HepG2 (cell line): Measurements from ENCODE around the gene HHEX. TPM values are rescaled to one million over a fixed set of nuclear protein-coding genes. Genes with fewer than 3 reads are reported as not detected.

Experiments
- CBX1 ChIP-seq: IDR thresholded peaks from one replicate; pipeline ENCODE4 v1.6.1; 2016; ENCODE audit warnings: antibody characterized with exemption, low read depth
- FOXC1 ChIP-seq: sonication (generic); formaldehyde crosslinking; IDR thresholded peaks from 2 replicates; pipeline ENCODE4 v1.8.0; 2022; ENCODE audit warnings: mild to moderate bottlenecking, missing genetic modification reagents, borderline replicate concordance
- HOXA5 ChIP-seq: sonication (generic); formaldehyde crosslinking; IDR thresholded peaks from 2 replicates; pipeline ENCODE4 v1.4.0; 2020; ENCODE audit warnings: missing genetic modification reagents
- KDM5A ChIP-seq: fragments of 200-600 bp; sonication (generic); IDR thresholded peaks from 2 replicates; pipeline ENCODE4 v1.7.0; 2018; ENCODE audit warnings: antibody characterized with exemption, mild to moderate bottlenecking, low read length, borderline replicate concordance
- MTA1 ChIP-seq: sonication (generic); formaldehyde crosslinking; IDR thresholded peaks from 2 replicates; pipeline ENCODE4 v1.4.0; 2020; ENCODE audit warnings: missing genetic modification reagents, mild to moderate bottlenecking, borderline replicate concordance
- REL ChIP-seq: sonication (generic); formaldehyde crosslinking; conservative IDR thresholded peaks from 2 replicates; pipeline ENCODE4 v1.8.0; 2022; ENCODE audit warnings: mild to moderate bottlenecking, missing genetic modification reagents, moderate library complexity
- SALL1 ChIP-seq: sonication (generic); formaldehyde crosslinking; IDR thresholded peaks from 2 replicates; pipeline ENCODE4 v1.8.0; 2022; ENCODE audit warnings: mild to moderate bottlenecking, missing genetic modification reagents
- SKI ChIP-seq: fragments of 450-650 bp; IDR thresholded peaks from one replicate; pipeline ENCODE4 v1.6.1; 2018; ENCODE audit warnings: mild to moderate bottlenecking; ENCODE audit not compliant: partially characterized antibody
- TGIF2 ChIP-seq: IDR thresholded peaks from 2 replicates; pipeline ENCODE4 v1.6.1; 2016; ENCODE audit warnings: control low read depth, missing compliant biosample characterization
- ZNF251 ChIP-seq: sonication (generic); formaldehyde crosslinking; IDR thresholded peaks from 2 replicates; pipeline ENCODE4 v1.9.0; 2021; ENCODE audit warnings: mild to moderate bottlenecking, missing genetic modification reagents
- ZNF30 ChIP-seq: sonication (generic); formaldehyde crosslinking; IDR thresholded peaks from 2 replicates; pipeline ENCODE4 v1.5.0; 2020; ENCODE audit warnings: mild to moderate bottlenecking, missing genetic modification reagents
- ZNF33B ChIP-seq: sonication (generic); formaldehyde crosslinking; IDR thresholded peaks from 2 replicates; pipeline ENCODE4 v1.5.1; 2020; ENCODE audit warnings: mild to moderate bottlenecking, missing genetic modification reagents
- ZNF543 ChIP-seq: sonication (generic); formaldehyde crosslinking; IDR thresholded peaks from 2 replicates; pipeline ENCODE4 v1.4.0; 2020; ENCODE audit warnings: mild to moderate bottlenecking, missing genetic modification reagents
- ZNF563 ChIP-seq: sonication (generic); formaldehyde crosslinking; IDR thresholded peaks from 2 replicates; pipeline ENCODE4 v1.8.0; 2022; ENCODE audit warnings: mild to moderate bottlenecking, moderate library complexity, missing genetic modification reagents
- ZNF564 ChIP-seq: sonication (generic); formaldehyde crosslinking; IDR thresholded peaks from 2 replicates; pipeline ENCODE4 v1.8.1; 2023; ENCODE audit warnings: mild to moderate bottlenecking, missing genetic modification reagents
- ZNF607 ChIP-seq: sonication (generic); formaldehyde crosslinking; IDR thresholded peaks from 2 replicates; pipeline ENCODE4 v1.5.1; 2020; ENCODE audit warnings: missing genetic modification reagents, mild to moderate bottlenecking, borderline replicate concordance
- ZNF747 ChIP-seq: sonication (generic); formaldehyde crosslinking; IDR thresholded peaks from 2 replicates; pipeline ENCODE4 v1.8.1; 2023; ENCODE audit warnings: missing genetic modification reagents, mild to moderate bottlenecking, borderline replicate concordance
- ZNF879 ChIP-seq: sonication (generic); formaldehyde crosslinking; IDR thresholded peaks from 2 replicates; pipeline ENCODE4 v1.8.1; 2023; ENCODE audit warnings: missing genetic modification reagents
- polyA plus RNA-seq, 8 experiments: library from polyadenylated mRNA; depleted of rRNA in 3 of 8; stranded (reverse) in 7 of 8; unstranded in 1 of 8; fragments of >200 nt; fragmentation: Illumina TruSeq in 4 of 8; extraction: Trizol in 4 of 8; gene quantifications; 2 replicates each; pipeline versions ENCODE4 v1.2.1 to v1.2.3, GENCODE V29; 2011 to 2016; ENCODE audit warnings: low read depth in 4 of 8, missing spikeins in 1 of 8, mixed read lengths in 1 of 8; ENCODE audit not compliant: insufficient read depth in 1 of 8
- total RNA-seq, 5 experiments: library from RNA; depleted of rRNA; stranded (reverse); fragments of >200 nt; fragmentation: Illumina TruSeq; extraction: Trizol; gene quantifications; 2 replicates each; pipeline ENCODE4 v1.2.3, GENCODE V29; 2016; ENCODE audit warnings: low read depth in 1 of 5
- TF ChIP-seq, protein P1 (sequence below), 2 experiments: sonication (generic) in 1 of 2; formaldehyde crosslinking in 1 of 2; IDR thresholded peaks; 2 replicates each; pipeline versions ENCODE4 v1.6.1 to v1.9.0; 2014 to 2022; ENCODE audit warnings: antibody characterized with exemption in 1 of 2, borderline replicate concordance in 1 of 2, inconsistent platforms in 1 of 2, low read depth in 1 of 2, missing genetic modification reagents in 1 of 2
- TF ChIP-seq, protein P2 (sequence below): IDR thresholded peaks from 2 replicates; pipeline ENCODE4 v1.6.1; 2016; ENCODE audit warnings: mild to moderate bottlenecking
- TF ChIP-seq, protein P3 (sequence below): sonication (generic); formaldehyde crosslinking; IDR thresholded peaks from 2 replicates; pipeline ENCODE4 v1.8.0; 2022; ENCODE audit warnings: mild to moderate bottlenecking, missing genetic modification reagents, moderate library complexity

The HHEX gene
- total and polyA plus RNA-seq, 2 of the 13 experiments (the other 11 are each of a cell fraction or from before 2014, with no cell fraction given) = 44.5 to 48.7 TPM

DNA sequence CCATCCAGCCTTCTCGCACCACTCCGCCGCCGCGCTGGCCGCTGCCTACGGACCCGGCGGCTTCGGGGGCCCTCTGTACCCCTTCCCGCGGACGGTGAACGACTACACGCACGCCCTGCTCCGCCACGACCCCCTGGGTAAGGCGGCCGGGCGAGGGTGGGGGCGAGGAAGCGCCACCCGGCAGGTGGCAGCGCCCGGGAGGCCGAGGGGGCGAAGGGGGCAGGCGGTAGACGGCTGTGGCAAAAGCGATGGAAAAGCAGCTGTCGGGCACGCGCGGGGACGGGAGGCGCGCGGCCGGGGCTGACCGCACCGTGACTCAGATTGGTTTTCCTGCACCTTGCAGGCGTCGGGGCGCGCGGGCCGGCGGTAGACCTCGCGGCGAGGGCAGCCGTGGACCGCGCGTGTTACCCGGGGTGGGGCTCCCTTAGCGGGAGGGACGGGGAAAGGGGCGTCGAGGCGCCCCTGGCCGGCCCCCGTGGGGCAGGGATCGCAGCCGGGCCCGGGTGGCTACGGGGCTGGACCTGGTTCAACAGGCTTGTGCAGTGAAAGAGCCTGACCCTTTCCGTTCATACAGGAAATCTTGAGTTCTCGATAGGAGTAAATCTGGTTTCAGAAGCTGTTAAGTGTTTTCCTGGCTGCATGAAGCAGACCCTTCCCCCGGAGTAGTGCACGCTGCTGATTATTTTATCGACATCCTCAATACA lies 608 bp downstream of the HHEX start (continued):
- TF ChIP-seq, protein P1, sequence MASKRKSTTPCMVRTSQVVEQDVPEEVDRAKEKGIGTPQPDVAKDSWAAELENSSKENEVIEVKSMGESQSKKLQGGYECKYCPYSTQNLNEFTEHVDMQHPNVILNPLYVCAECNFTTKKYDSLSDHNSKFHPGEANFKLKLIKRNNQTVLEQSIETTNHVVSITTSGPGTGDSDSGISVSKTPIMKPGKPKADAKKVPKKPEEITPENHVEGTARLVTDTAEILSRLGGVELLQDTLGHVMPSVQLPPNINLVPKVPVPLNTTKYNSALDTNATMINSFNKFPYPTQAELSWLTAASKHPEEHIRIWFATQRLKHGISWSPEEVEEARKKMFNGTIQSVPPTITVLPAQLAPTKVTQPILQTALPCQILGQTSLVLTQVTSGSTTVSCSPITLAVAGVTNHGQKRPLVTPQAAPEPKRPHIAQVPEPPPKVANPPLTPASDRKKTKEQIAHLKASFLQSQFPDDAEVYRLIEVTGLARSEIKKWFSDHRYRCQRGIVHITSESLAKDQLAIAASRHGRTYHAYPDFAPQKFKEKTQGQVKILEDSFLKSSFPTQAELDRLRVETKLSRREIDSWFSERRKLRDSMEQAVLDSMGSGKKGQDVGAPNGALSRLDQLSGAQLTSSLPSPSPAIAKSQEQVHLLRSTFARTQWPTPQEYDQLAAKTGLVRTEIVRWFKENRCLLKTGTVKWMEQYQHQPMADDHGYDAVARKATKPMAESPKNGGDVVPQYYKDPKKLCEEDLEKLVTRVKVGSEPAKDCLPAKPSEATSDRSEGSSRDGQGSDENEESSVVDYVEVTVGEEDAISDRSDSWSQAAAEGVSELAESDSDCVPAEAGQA (IDR thresholded peaks at IDR 0.05; ENCODE audit: low read depth) = no peak
- TF ChIP-seq, protein P1 (CRISPR knock-in tag; IDR thresholded peaks at IDR 0.05; ENCODE audit: borderline replicate concordance) = 0 out of 2 replicates have a peak, but pooled peaks have one; percentile 54
- TF ChIP-seq ZNF33B (CRISPR knock-in tag) = peak; percentile 46; the same call in 1 of the 2 replicates
- TF ChIP-seq ZNF879 (CRISPR knock-in tag) = no peak; the same call in 1 of the 2 replicates
- peak; percentile 63; the same call in 1 of the 2 replicates for TF ChIP-seq ZNF543 (CRISPR knock-in tag)
- TF ChIP-seq, protein P2, sequence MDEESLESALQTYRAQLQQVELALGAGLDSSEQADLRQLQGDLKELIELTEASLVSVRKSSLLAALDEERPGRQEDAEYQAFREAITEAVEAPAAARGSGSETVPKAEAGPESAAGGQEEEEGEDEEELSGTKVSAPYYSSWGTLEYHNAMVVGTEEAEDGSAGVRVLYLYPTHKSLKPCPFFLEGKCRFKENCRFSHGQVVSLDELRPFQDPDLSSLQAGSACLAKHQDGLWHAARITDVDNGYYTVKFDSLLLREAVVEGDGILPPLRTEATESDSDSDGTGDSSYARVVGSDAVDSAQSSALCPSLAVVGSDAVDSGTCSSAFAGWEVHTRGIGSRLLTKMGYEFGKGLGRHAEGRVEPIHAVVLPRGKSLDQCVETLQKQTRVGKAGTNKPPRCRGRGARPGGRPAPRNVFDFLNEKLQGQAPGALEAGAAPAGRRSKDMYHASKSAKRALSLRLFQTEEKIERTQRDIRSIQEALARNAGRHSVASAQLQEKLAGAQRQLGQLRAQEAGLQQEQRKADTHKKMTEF (CRISPR knock-in tag) = peak; percentile 48; the same call in 1 of the 2 replicates
- TF ChIP-seq FOXC1 (CRISPR knock-in tag) = 0 out of 2 replicates have a peak, but pooled peaks have one; percentile 13
- peak; percentile 2 for TF ChIP-seq SKI
- peak; percentile 12 for TF ChIP-seq CBX1
- peak; percentile 48 for TF ChIP-seq SALL1 (CRISPR knock-in tag)
- TF ChIP-seq TGIF2 (CRISPR knock-in tag) = no peak
- TF ChIP-seq HOXA5 (CRISPR knock-in tag) = 0 out of 2 replicates have a peak, but pooled peaks have one; percentile 33
- TF ChIP-seq, protein P3, sequence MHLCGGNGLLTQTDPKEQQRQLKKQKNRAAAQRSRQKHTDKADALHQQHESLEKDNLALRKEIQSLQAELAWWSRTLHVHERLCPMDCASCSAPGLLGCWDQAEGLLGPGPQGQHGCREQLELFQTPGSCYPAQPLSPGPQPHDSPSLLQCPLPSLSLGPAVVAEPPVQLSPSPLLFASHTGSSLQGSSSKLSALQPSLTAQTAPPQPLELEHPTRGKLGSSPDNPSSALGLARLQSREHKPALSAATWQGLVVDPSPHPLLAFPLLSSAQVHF (CRISPR knock-in tag) = 0 out of 2 replicates have a peak, but pooled peaks have one; percentile 51
- 0 out of 2 replicates have a peak, but pooled peaks have one; percentile 10 for TF ChIP-seq ZNF564 (CRISPR knock-in tag)
- 0 out of 2 replicates have a peak, but pooled peaks have one; percentile 30 for TF ChIP-seq REL (CRISPR knock-in tag)
- peak; percentile 66; the same call in 1 of the 2 replicates for TF ChIP-seq ZNF563 (CRISPR knock-in tag)
- TF ChIP-seq MTA1 (CRISPR knock-in tag) = peak; percentile 46; the same call in 1 of the 2 replicates
- peak; percentile 70 for TF ChIP-seq ZNF607 (CRISPR knock-in tag)
- TF ChIP-seq ZNF747 = peak; percentile 45; the same call in 1 of the 2 replicates
- 0 out of 2 replicates have a peak, but pooled peaks have one; percentile 38 for TF ChIP-seq ZNF30
- no peak for TF ChIP-seq ZNF251 (CRISPR knock-in tag)
- TF ChIP-seq KDM5A = peak; percentile 46; the same call in 1 of the 2 replicates
